Activated T-cell treated with anti-CD3 and anti-CD28 coated beads for 1 hour (primary cell): ENCODE measurements around the gene EPGN.

ENCODE experiments used
- DNase-seq: peaks from one replicate; pipeline ENCODE4 v3.0.0-alpha.2; 2020; ENCODE audit warnings: low read depth

The EPGN gene

GRCh38 chr4:74311696-74312313, 3.5 kb downstream of the EPGN start:
- DNase-seq = no peak

DNA sequence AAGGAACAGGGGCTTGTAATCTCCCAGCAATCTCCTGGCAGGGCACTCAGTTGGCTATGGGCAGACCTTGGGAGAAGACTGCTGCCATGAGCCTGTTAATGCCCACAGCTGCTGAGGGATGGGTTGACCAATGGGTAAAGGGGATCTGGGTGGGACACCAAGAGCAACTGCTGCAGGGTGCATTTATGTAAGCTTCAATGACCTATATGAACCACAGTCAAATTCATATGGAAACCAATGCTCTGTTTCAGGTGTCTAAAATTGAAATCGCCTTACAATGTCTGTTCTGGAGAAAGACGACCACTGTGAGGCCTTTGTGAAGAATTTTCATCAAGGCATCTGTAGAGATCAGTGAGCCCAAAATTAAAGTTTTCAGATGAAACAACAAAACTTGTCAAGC, 6.1 kb downstream of the EPGN start:
- DNase-seq = no peak

DNA sequence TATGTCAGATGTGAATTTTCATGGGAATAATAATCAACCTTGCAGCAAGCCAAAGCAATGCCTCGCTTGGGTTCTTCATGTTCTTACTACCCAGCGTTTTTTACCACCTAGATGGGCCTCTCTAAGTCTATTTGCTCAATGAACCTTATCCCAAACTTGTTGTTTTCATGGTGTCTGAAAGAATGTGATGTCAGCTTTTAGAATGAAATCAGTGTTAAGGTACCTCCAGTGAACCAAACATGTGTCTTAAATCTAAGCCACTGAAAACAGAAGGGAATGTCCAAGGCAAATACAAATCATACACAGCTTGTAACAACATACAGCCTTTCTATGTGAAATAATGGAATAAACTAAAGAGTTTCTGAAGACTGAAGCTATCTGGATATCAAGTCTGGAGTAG, 6.7 kb downstream of the EPGN start:
- DNase-seq = no peak

- DNase-seq = no peak
These were observed 7.1 kb downstream of the EPGN start for GRCh38 chr4:74315376-74315775.

- DNase-seq = no peak
These were observed 8.1 kb downstream of the EPGN start for GRCh38 chr4:74316397-74316796.

DNA sequence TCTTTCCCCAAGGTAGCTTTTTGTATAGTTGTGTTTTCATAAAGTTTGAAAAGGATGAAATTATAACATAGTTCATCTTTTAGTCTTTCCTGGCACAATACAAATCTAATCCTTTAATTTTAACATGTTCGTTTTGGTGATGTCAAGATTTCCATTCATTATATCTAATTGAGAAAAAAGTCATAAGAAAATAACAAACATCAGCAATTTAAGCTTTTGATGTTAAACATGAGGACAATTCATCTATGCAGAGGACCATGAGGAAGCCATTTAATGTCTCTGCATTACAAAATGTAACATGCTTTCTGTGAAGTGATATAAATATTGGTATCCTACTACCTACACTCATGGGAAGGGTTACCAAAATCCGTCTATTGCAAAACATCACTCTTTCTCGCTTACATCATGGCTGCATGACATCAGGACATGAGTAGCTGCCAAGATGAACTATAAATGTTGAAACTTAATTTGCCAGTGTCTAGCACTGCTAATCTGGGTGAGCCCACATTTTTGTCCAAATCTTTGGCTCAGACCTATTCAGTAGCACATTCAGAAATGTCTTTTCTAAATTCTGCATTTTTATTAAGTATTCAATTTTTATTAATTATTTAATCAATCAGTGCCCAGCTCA, 9.5 kb downstream of the EPGN start:
- DNase-seq = no peak

DNA sequence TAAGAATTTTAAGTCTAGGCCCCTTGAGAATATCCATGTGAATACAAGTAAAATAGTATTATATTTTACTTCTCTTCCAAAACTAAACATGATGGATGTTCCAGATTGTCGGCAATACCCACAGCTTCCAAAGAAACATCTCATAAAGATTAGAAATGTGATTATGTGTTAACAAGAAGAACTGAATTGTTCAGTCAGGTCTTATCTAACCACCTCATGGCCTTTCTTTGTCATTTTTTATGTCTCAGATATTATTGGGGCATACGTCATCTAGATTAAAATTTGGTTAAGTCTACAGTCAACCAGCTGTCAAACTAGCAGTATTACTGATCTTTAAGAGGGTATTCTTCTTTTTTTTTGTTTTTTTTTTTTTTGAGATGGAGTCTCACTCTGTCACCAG, 10.0 kb downstream of the EPGN start:
- no peak for DNase-seq

GRCh38 chr4:74319470-74319869, 11.2 kb downstream of the EPGN start:
- DNase-seq = no peak

GRCh38 chr4:74320559-74321118, 12.4 kb downstream of the EPGN start:
- no peak for DNase-seq

DNA sequence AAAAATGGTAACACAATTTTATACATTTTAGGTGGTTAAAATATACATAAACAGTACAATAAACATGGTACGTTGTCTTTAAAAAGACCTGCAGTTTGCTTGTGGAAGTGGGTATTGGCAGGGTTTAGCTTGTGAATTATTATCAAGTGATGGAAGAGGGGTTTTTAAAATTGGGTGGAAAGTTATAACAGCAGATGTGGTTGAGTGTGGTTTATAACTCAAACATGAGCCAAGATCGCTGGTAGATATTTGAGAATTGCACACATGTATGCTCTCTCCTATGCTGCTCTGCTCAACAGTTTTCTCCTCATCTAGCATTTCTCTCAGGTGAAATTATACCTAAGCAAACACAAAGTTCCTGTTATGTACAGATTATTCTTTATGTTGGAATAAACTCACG, 14.0 kb downstream of the EPGN start:
- no peak for DNase-seq

DNA sequence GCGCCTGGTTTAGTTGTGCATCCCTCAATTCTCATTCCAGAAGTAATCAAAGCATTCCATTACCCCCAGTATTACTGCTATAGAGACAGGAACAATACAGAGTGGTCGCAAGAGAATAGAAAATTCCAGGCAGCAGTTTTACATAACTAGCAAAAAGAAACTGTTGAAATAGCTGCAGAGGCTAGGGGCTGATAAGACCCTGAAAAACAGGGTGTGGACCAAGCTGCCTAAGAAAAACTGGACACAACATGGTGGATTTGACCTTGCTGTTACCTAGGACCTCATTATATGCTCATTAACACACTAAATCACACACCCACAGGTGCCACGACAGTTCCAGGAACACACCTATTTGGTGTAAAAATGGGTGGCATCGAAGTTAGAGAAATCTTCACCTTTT, 15.4 kb downstream of the EPGN start:
- no peak for DNase-seq

DNA sequence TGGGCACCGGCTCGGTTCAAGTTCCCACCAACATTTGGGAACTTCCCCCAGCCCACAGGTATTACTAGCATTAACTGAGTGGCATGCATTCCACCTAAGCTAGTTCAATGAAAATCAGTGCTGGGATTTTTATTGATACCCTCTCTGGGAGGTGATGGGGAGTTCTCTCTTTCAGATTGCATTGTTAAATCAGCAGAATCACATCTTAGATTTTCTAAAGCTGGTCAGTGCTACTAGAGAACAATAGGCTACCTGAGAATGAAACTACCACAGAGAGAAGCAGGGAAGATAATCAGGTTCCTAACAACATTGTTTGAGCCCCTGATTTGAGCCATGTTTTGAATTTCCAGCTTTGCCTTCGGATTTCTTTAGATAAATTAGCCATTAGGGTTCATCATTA, 16.0 kb downstream of the EPGN start:
- no peak for DNase-seq

GRCh38 chr4:74325886-74326285, 17.6 kb downstream of the EPGN start:
- DNase-seq = no peak

DNA sequence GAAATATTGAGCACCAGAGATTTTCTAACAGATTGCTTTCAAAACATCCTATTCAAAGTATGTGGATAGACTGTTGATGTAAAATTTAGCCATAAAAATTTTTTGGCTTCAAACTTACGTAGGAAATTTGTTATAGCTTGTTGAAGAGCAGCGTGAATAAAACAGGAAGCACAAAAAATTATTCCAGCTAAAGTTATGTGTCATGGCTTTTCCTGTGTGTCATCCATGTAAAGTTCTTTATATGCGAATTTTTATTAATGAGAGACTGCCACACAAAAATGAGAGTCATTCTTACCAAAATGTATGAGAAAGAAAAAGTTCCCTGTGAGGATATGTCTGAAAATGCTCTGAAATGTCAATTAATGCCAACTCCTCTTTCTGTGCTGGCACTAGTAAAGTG, 19.5 kb downstream of the EPGN start:
- no peak for DNase-seq

- no peak for DNase-seq
These were observed 20.2 kb downstream of the EPGN start for GRCh38 chr4:74328501-74328900.

DNA sequence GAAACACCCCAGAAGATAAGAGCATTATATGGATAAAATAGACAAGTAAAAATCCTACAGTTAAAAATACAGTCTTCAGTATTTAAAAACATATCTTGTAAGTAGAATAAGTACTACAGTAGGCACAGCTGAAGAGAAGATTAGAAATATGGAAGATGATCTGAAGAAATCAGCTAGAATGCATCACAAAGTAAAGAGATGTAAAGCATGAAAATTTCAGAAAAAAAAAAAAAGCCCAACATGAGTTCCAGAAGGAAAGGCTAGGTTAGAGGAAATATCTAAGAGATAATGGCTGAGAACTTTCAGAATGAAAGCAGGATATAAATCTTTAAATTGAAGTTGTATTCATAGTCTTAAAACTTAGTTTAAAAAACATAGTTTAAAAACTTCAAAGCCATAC, 21.0 kb downstream of the EPGN start:
- DNase-seq = no peak

GRCh38 chr4:74330295-74330750, 22.1 kb downstream of the EPGN start:
- DNase-seq = no peak

DNA sequence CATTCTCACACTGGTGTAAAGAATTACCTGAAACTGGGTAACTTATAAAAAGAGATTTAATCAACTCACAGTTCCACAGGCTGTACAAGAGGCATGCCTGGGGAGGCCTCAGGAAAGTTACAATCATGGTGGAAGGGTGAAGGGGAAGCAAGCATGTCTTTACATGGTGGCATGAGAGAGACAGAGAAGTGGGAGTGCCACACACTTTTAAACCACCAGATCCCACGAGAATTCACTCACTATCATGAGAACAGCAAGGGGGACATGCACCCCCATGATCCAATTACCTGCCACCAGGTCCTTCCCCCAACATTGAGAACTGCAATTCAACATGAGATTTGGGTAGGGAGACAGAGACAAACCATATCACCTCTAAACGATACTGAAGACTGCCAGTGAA, 23.0 kb downstream of the EPGN start:
- no peak for DNase-seq

- no peak for DNase-seq
These were observed 23.7 kb downstream of the EPGN start for GRCh38 chr4:74331944-74332343.

DNA sequence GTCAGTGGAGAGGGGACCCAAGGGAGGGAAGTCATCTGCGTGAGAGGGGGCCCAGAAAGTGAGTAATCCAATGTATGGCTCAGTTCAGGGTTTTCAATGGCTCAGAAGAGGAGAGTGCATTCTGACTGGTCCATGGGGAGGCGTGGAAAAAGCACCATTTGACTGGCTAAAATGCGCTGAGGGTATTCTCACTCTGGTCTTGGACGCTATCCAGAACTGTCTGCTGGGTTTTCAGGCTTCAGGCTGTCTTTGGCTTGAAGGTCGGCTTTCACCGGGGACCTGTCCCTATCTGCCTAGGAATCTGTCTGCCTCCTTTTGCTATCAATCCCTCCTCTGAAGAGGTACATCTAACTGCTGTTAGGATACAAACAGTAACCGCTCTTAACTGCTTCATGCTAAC, 26.4 kb downstream of the EPGN start:
- no peak for DNase-seq

GRCh38 chr4:74335341-74336021, 27.2 kb downstream of the EPGN start:
- no peak for DNase-seq

GRCh38 chr4:74338792-74339333, 30.6 kb downstream of the EPGN start:
- no peak for DNase-seq

DNA sequence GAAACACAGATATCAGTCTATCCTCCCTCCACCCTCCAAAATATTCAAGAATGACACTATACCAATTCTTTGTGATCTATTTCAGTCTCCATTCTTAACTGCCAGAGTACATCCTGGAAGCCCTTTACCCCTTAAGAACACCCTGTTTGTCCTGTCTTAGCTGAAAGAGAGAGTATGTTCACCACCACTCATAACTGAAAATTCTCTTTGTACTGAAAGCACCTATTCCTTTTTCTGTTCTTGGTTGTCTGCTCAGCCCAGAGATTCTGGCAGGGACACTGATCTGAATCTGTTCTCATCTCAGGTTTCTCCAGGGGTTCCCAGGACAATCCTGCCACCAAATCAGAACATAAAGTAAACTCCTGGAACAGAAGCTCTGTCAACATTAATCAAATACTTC, 31.2 kb downstream of the EPGN start:
- DNase-seq = no peak
